HG03280 (cell line): Measurements from ENCODE around the gene GPR89A.
"Not testable (repeated sequence)": the region's sequence is repeated elsewhere in the genome, so short reads cannot be mapped to it uniquely, and the experiment has no call there.

Experiments used
- ATAC-seq: cut with Tn5 transposase; IDR thresholded peaks from one replicate; pipeline ENCODE4 v1.9.1; 2021; ENCODE audit warnings: mild to moderate bottlenecking, moderate library complexity; ENCODE audit not compliant: unreplicated experiment

GPR89A gene

GRCh38 chr1:145716641-145717345, 109.0 kb downstream of the GPR89A start:
- no peak for ATAC-seq

DNA sequence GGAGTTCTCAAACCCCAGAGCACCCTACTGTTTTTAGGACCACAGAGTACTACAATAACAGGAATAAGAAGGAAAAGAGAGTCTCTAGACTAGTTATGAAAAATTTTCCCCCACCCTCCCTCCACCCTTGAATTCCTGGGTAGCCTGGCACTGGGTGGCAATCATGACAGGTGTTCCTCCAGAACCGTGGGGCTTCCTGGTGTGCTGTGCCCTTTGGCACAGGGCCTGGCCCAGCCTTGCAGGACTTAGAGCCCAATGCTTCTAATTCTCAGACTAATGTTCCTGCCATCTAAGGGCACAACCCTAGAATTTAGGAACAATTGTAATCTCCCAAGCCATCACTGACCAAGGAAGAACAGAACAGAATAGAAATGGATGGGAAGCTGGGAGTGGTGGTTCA, 110.0 kb downstream of the GPR89A start:
- no peak for ATAC-seq

DNA sequence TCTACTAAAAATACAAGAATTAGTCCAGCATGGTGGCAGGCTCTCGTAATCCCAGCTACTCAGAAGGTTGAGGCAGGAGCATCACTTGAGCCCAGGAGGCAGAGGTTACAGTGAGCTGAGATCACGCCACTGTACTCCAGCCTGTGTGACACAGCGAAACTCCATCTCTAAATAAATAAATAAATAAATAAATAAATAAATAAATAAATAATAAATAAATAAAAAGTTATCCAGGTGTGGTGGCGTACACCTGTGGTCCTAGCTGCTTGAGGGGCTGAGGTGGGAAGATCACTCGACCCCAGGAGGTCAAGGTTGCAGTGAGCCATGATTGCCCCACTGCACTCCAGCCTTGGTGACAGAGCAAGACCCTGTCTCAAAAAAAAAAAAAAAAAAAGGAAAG, 110.7 kb downstream of the GPR89A start:
- not testable (repeated sequence) for ATAC-seq

GRCh38 chr1:145719230-145720079, 111.7 kb downstream of the GPR89A start, which contains the start of gene CD160:
Gene CD160, plus strand, starts transcription at chr1:145719499. Its CDS starts 8,829 bp downstream, at chr1:145728328.
- no peak for ATAC-seq
